Activated CD8-positive, alpha-beta T cell treated with anti-CD3 and anti-CD28 coated beads, Interleukin-2, amount 10 ng/mL, durations not matched to agents 7 days and 5 days (primary cell): ENCODE measurements around the gene PRUNE2. TPM values are rescaled to one million over a fixed set of nuclear protein-coding genes. Genes with fewer than 3 reads are reported as not detected.

Experiments used
- ATAC-seq: fragments of 150-1000 bp; cut with Tn5 transposase; one replicate; pipeline ENCODE4 v1.10.0; 2021; ENCODE audit warnings: moderate library complexity
- CTCF ChIA-PET: fragments of 350-600 bp; sonication (Branson Sonifier 250); formaldehyde crosslinking; loops from one replicate; lab custom pipeline; 2021; ENCODE audit warnings: antibody characterized with exemption; lab: Charles Lee
- POLR2A ChIA-PET: fragments of 350-600 bp; sonication (Branson Sonifier 250); formaldehyde crosslinking; loops from one replicate; lab custom pipeline; 2021; ENCODE audit warnings: antibody characterized with exemption; lab: Charles Lee
- DNase-seq: peaks from one replicate; pipeline ENCODE4 v3.0.0-alpha.2; 2020
- H3K27ac Mint-ChIP-seq: one replicate; pipeline ENCODE4 v1.8.0; 2021; ENCODE audit warnings: mild to moderate bottlenecking, mixed read lengths
- H3K27me3 Mint-ChIP-seq: one replicate; pipeline ENCODE4 v1.8.0; 2021; ENCODE audit warnings: low read depth, mixed read lengths
- H3K36me3 Mint-ChIP-seq: one replicate; pipeline ENCODE4 v1.8.0; 2021; ENCODE audit warnings: low read depth, mixed read lengths
- H3K4me1 Mint-ChIP-seq: one replicate; pipeline ENCODE4 v1.8.0; 2021; ENCODE audit warnings: low read depth, mixed read lengths
- H3K4me3 Mint-ChIP-seq: one replicate; pipeline ENCODE4 v1.8.0; 2021; ENCODE audit warnings: mild to moderate bottlenecking, mixed read lengths
- H3K9me3 Mint-ChIP-seq: one replicate; pipeline ENCODE4 v1.8.0; 2022; ENCODE audit warnings: mixed read lengths; ENCODE audit not compliant: insufficient read depth
- total RNA-seq, 2 experiments: library from RNA; stranded (reverse); gene quantifications; one replicate each; pipeline ENCODE4 v1.2.3, GENCODE V29; 2021

The PRUNE2 gene
- total RNA-seq, 2 experiments from 2014 or later: 0.16 to 0.52 TPM

- ChIA-PET CTCF (no interaction called here), POLR2A (no interaction called here)
- no peak for DNase-seq
- Mint-ChIP-seq H3K9me3 (no peaks in the 10 kb centered on the region), H3K36me3 (no peaks in the 10 kb centered on the region), H3K4me1 (peaks cover 11% of the 10 kb centered on the region), H3K27ac (no peak overlapping the region), H3K27me3 (peaks cover 30% of the 10 kb centered on the region), H3K4me3 (no peak overlapping the region)
- no peak for ATAC-seq
Observed at GRCh38 chr9:76693912-76694311, 212.0 kb downstream of the PRUNE2 start.

- Mint-ChIP-seq H3K4me3 (peak overlapping the region; percentile 73), H3K27me3 (peaks cover 30% of the 10 kb centered on the region), H3K36me3 (no peaks in the 10 kb centered on the region), H3K27ac (no peak overlapping the region), H3K9me3 (no peaks in the 10 kb centered on the region), H3K4me1 (peaks cover 13% of the 10 kb centered on the region)
- ChIA-PET CTCF (interaction anchor here (1.1 to 1.5 kb wide), 4 partner anchors 11 to 246 kb away, joined by 3 to 4 read pairs (median 3); no protein-coding TSS in a partner anchor), POLR2A (interaction anchor here (0.6 kb wide), 1 partner anchor 37 kb away, joined by 3 read pairs; no protein-coding TSS in a partner anchor)
- DNase-seq: no peak
- no peak for ATAC-seq
Observed at GRCh38 chr9:76692458-76693129, 213.3 kb downstream of the PRUNE2 start.

DNA sequence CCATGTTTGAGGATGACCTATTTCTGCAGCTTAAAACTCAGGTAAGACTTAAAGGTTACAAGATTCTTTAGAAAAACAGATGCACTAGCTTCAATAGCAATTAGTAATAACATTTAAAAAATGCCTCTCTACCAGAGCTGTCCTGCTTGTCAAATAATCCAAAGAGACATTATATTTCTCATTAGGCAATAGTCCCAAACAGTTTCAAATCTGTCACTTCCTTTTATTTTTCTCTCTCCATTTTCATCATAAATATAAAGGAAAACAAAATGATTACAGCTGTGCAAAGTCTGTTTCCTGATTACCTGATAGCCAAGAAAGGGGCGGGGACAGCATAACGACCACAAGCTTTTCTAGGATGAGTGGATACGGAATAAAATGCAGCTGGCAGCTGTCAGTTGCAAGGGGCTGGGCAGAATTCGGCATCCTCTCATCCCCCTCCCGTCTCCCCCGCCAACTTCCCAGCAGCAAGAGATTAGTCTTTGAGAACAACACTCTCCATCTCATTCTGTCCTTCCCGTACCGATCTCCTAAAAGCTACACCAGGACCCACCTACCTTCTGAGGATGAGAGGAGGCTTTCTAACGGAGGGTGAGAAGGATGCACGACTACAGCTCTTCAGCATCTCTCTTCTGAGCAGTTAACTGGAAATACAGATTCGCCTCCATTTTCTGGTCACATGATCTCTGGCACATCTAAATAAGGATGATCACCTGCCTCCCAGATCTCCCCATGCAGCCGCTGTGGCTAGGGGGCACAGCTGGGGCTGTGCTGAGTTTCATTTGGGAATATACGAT is 214.2 kb downstream of the PRUNE2 start:
- no peak for ATAC-seq
- Mint-ChIP-seq H3K36me3 (no peaks in the 10 kb centered on the region), H3K9me3 (no peaks in the 10 kb centered on the region), H3K27me3 (peaks cover 30% of the 10 kb centered on the region), H3K4me1 (peaks cover 13% of the 10 kb centered on the region), H3K27ac (no peak overlapping the region), H3K4me3 (peak overlapping the region; percentile 73)
- POLR2A ChIA-PET: no interaction called here
- no peak for DNase-seq
- CTCF ChIA-PET: interaction anchor here (0.8 to 1.5 kb wide), 7 partner anchors 12 to 298 kb away, joined by 3 to 5 read pairs (median 3); partner anchors contain the start of gene RFK

- Mint-ChIP-seq H3K4me1 (peaks cover 13% of the 10 kb centered on the region), H3K27ac (no peak overlapping the region), H3K36me3 (no peaks in the 10 kb centered on the region), H3K4me3 (no peak overlapping the region), H3K27me3 (peaks cover 30% of the 10 kb centered on the region), H3K9me3 (no peaks in the 10 kb centered on the region)
- ATAC-seq: no peak
- POLR2A ChIA-PET: no interaction called here
- DNase-seq: no peak
- CTCF ChIA-PET: interaction anchor here (1.1 to 1.2 kb wide), 2 partner anchors 15 to 32 kb away, joined by 3 to 5 read pairs; no protein-coding TSS in a partner anchor
Observed at GRCh38 chr9:76690973-76691370, 214.9 kb downstream of the PRUNE2 start.

DNA sequence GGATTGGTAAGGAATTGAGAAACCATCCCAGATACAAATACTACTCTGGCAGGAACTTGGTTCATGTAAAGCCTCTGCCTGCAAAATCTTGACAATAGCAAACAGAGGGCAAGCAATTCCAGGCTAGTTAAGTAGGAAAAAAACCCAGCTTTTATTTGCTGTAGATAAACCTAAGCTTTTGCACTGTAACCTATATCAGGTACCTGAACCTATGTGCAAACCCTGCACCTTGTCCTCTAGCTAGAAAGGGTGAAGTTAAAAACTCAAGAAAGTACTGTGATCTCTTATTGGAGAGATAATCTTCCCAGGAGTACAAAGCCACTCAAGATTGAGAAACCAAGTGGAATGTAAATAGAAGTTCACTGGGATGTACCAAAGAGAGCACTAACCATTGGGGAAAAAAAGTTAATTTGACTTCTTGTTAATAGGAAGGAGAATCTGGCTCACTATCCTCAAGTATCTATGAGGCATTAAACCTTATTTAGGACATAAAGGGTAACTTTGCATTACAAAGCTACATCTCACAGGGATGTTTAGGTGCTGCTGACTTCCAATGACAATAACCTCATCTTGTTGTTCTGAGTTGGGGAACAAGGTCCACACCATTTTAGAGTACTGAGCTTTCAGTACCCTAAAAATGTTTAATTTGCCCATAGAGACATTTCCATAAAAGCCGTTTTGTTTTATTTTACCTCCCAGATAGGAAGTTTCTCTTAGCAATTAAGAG is 215.5 kb downstream of the PRUNE2 start:
- no peak overlapping the region for H3K4me3 Mint-ChIP-seq
- H3K36me3 Mint-ChIP-seq: no peaks in the 10 kb centered on the region
- no peak overlapping the region for H3K27ac Mint-ChIP-seq
- CTCF ChIA-PET: interaction anchor here (0.7 to 1.1 kb wide), 2 partner anchors 27 to 32 kb away, joined by 3 read pairs; no protein-coding TSS in a partner anchor
- peaks cover 13% of the 10 kb centered on the region for H3K4me1 Mint-ChIP-seq
- DNase-seq (no peak), ATAC-seq (no peak)
- H3K9me3 Mint-ChIP-seq: no peaks in the 10 kb centered on the region
- POLR2A ChIA-PET: no interaction called here
- H3K27me3 Mint-ChIP-seq: peaks cover 28% of the 10 kb centered on the region

GRCh38 chr9:76688471-76689238 is 217.3 kb downstream of the PRUNE2 start:
- CTCF ChIA-PET: interaction anchor here (1.0 to 1.4 kb wide), 2 partner anchors 241 to 287 kb away, joined by 3 to 4 read pairs; no protein-coding TSS in a partner anchor

GRCh38 chr9:76687861-76688391 is 218.0 kb downstream of the PRUNE2 start:
- no peak for DNase-seq
- Mint-ChIP-seq H3K36me3 (no peaks in the 10 kb centered on the region), H3K27me3 (peaks cover 20% of the 10 kb centered on the region), H3K9me3 (no peaks in the 10 kb centered on the region), H3K27ac (no peak overlapping the region), H3K4me1 (peaks cover 13% of the 10 kb centered on the region), H3K4me3 (no peak overlapping the region)
- ChIA-PET CTCF (interaction anchor here (1.0 kb wide), 1 partner anchor 286 kb away, joined by 3 read pairs; no protein-coding TSS in a partner anchor), POLR2A (no interaction called here)
- peak; percentile 15 for ATAC-seq

More at GRCh38 chr9:76688471-76689238, 217.3 kb downstream of the PRUNE2 start:
- no peaks in the 10 kb centered on the region for H3K9me3 Mint-ChIP-seq
- ATAC-seq: no peak
- POLR2A ChIA-PET: no interaction called here
- H3K4me1 Mint-ChIP-seq: peaks cover 13% of the 10 kb centered on the region
- no peak overlapping the region for H3K4me3 Mint-ChIP-seq
- peaks cover 20% of the 10 kb centered on the region for H3K27me3 Mint-ChIP-seq
- no peak for DNase-seq
- peak overlapping the region; percentile 13 for H3K27ac Mint-ChIP-seq
- H3K36me3 Mint-ChIP-seq: no peaks in the 10 kb centered on the region

GRCh38 chr9:76686756-76687155 is 219.2 kb downstream of the PRUNE2 start:
- no peak overlapping the region for H3K27ac Mint-ChIP-seq
- CTCF ChIA-PET: interaction anchor here (1.0 to 1.4 kb wide), 2 partner anchors 13 to 17 kb away, joined by 3 read pairs; no protein-coding TSS in a partner anchor
- H3K4me3 Mint-ChIP-seq: no peak overlapping the region
- H3K9me3 Mint-ChIP-seq: no peaks in the 10 kb centered on the region
- H3K4me1 Mint-ChIP-seq: peaks cover 7% of the 10 kb centered on the region
- H3K36me3 Mint-ChIP-seq: no peaks in the 10 kb centered on the region
- ATAC-seq: no peak
- POLR2A ChIA-PET: no interaction called here
- peaks cover 16% of the 10 kb centered on the region for H3K27me3 Mint-ChIP-seq
- no peak for DNase-seq

DNA sequence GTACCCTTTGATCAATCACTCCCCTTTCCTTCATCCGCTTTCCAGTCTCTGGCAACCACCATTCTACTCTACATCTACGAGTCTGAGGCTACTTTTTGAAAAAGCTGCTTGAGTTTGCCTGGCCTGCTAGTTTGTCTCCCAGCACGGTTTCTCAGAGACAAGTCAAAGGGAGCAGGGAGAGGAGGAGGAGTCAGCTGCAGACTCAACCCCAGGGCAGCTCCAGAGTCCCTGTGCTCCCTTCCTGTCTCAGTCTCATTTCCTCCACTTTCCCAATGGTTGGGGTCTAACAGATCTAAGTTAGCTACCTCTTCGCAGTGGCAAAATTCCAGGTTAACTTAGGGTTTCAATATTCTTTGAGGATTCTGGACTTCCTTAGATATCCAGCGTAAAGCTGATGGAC is 221.7 kb downstream of the PRUNE2 start:
- H3K27ac Mint-ChIP-seq: no peak overlapping the region
- no peak overlapping the region for H3K4me3 Mint-ChIP-seq
- DNase-seq (no peak), ATAC-seq (no peak)
- POLR2A ChIA-PET: no interaction called here
- H3K27me3 Mint-ChIP-seq: peaks cover 2% of the 10 kb centered on the region
- CTCF ChIA-PET: no interaction called here
- no peaks in the 10 kb centered on the region for H3K9me3 Mint-ChIP-seq
- H3K4me1 Mint-ChIP-seq: peaks cover 9% of the 10 kb centered on the region
- no peaks in the 10 kb centered on the region for H3K36me3 Mint-ChIP-seq

DNA sequence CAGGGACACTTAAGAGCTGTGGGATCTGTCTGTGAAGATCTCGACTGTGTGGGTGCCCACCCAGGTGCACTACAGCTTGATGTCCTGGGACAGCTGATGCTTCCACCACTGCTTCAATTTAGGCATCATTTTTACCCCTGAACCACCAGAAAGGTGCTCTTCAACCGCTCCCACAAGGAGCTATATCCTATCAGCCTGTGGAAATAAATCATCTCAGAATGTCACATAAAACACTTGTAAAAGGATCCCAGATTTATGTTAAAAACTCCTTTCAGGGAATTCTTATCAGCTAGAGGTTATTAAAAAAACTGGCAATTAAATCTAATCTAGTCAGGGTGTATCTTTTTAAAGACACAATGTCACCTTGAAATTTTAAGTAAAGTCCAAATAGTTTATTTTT is 224.4 kb downstream of the PRUNE2 start:
- Mint-ChIP-seq H3K27ac (no peak overlapping the region), H3K4me3 (no peak overlapping the region), H3K9me3 (no peaks in the 10 kb centered on the region), H3K4me1 (peaks cover 7% of the 10 kb centered on the region), H3K36me3 (no peaks in the 10 kb centered on the region), H3K27me3 (no peaks in the 10 kb centered on the region)
- POLR2A ChIA-PET: interaction anchor here (1.0 kb wide), 1 partner anchor 18 kb away, joined by 3 read pairs; no protein-coding TSS in a partner anchor
- ATAC-seq (no peak), DNase-seq (no peak)
- CTCF ChIA-PET: interaction anchor here (0.6 kb wide), 1 partner anchor 25 kb away, joined by 3 read pairs; no protein-coding TSS in a partner anchor
